SK-N-MC (cell line): ENCODE data around the gene GPANK1.
A peak's percentile ranks its signal among the peaks of the same experiment; 100 is the strongest.

ENCODE experiments used
- EZH2 ChIP-seq: fragments of 200-600 bp; sonication (generic); IDR thresholded peaks from one replicate; pipeline ENCODE4 v1.6.1; 2017; ENCODE audit warnings: antibody characterized with exemption
- POLR2AphosphoS5 ChIP-seq: IDR thresholded peaks from 2 replicates; pipeline ENCODE4 v1.6.1; 2012; ENCODE audit warnings: mild to moderate bottlenecking, low read depth, low read length, borderline replicate concordance

GRCh38 chr6:31665501-31666336 is 922 bp upstream of the GPANK1 start, which contains the start of gene CSNK2B:
- peak; percentile 83 for TF ChIP-seq POLR2AphosphoS5
- TF ChIP-seq EZH2: no peak
